Embryonic facial prominence (tissue), 1 donor: ENCODE results near the gene SUGCT.
"Not testable (repeated sequence)": the region's sequence is repeated elsewhere in the genome, so short reads cannot be mapped to it uniquely, and the experiment has no call there.

ENCODE experiments used
- DNase-seq: peaks from one replicate; pipeline ENCODE4 v3.0.0-alpha.2; 2016; ENCODE audit errors: extremely low spot score

Gene SUGCT

GRCh38 chr7:40138973-40139372, 4.2 kb downstream of the SUGCT start:
- no peak for DNase-seq

GRCh38 chr7:40139891-40140290, 5.1 kb downstream of the SUGCT start:
- not testable (repeated sequence) for DNase-seq

- not testable (repeated sequence) for DNase-seq
Observed at GRCh38 chr7:40141916-40142315, 7.1 kb downstream of the SUGCT start.

GRCh38 chr7:40145596-40146130, 10.9 kb downstream of the SUGCT start:
- DNase-seq = not testable (repeated sequence)

- no peak for DNase-seq
Observed at GRCh38 chr7:40147371-40148246, 12.8 kb downstream of the SUGCT start.

GRCh38 chr7:40148247-40148580, 13.4 kb downstream of the SUGCT start:
- DNase-seq = not testable (repeated sequence)

GRCh38 chr7:40148671-40149070, 13.9 kb downstream of the SUGCT start:
- no peak for DNase-seq

GRCh38 chr7:40151504-40151903, 16.7 kb downstream of the SUGCT start:
- DNase-seq = no peak

- no peak for DNase-seq
Observed at GRCh38 chr7:40156988-40157387, 22.2 kb downstream of the SUGCT start.

GRCh38 chr7:40162516-40162915, 27.7 kb downstream of the SUGCT start:
- DNase-seq = no peak

- DNase-seq = no peak
Observed at GRCh38 chr7:40165216-40165615, 30.4 kb downstream of the SUGCT start.

- DNase-seq = no peak
Observed at GRCh38 chr7:40167291-40167690, 32.5 kb downstream of the SUGCT start.

GRCh38 chr7:40168266-40168665, 33.5 kb downstream of the SUGCT start:
- not testable (repeated sequence) for DNase-seq

- not testable (repeated sequence) for DNase-seq
Observed at GRCh38 chr7:40173121-40173520, 38.3 kb downstream of the SUGCT start.

- not testable (repeated sequence) for DNase-seq
Observed at GRCh38 chr7:40175256-40175655, 40.5 kb downstream of the SUGCT start.

- DNase-seq = no peak
Observed at GRCh38 chr7:40175725-40176510, 41.1 kb downstream of the SUGCT start.

- no peak for DNase-seq
Observed at GRCh38 chr7:40177071-40177470, 42.3 kb downstream of the SUGCT start.

- DNase-seq = no peak
Observed at GRCh38 chr7:40182452-40182851, 47.6 kb downstream of the SUGCT start.

GRCh38 chr7:40186586-40186985, 51.8 kb downstream of the SUGCT start:
- DNase-seq = no peak

GRCh38 chr7:40192036-40192435, 57.2 kb downstream of the SUGCT start:
- DNase-seq = no peak

- DNase-seq = no peak
Observed at GRCh38 chr7:40194745-40195144, 59.9 kb downstream of the SUGCT start.

- no peak for DNase-seq
Observed at GRCh38 chr7:40197527-40197926, 62.7 kb downstream of the SUGCT start.
